Neuronal stem cell (in vitro differentiated cells): ENCODE data around the gene TMEM91.

Experiments
- DNase-seq: peaks from one replicate; pipeline ENCODE4 v3.0.0-alpha.2; 2013; ENCODE audit warnings: low spot score
- H2AFZ ChIP-seq: one replicate; pipeline ENCODE4 v1.6.1; 2013; ENCODE audit warnings: mild to moderate bottlenecking, low read length, inconsistent platforms
- H2AK5ac ChIP-seq: 2 replicates; pipeline ENCODE4 v1.6.1; 2013; ENCODE audit warnings: low read depth, mild to moderate bottlenecking, inconsistent platforms, low read length, moderate library complexity, mixed read lengths
- H2BK120ac ChIP-seq: 2 replicates; pipeline ENCODE4 v1.6.1; 2013; ENCODE audit warnings: low read depth, mild to moderate bottlenecking, inconsistent platforms, low read length, moderate library complexity, mixed read lengths
- H2BK12ac ChIP-seq: one replicate; pipeline ENCODE4 v1.6.1; 2013; ENCODE audit warnings: low read length, inconsistent platforms
- H2BK15ac ChIP-seq: 2 replicates; pipeline ENCODE4 v1.6.1; 2013; ENCODE audit warnings: mild to moderate bottlenecking, low read length, inconsistent platforms, mixed read lengths
- H2BK5ac ChIP-seq: one replicate; pipeline ENCODE4 v1.6.1; 2013; ENCODE audit warnings: inconsistent platforms, mild to moderate bottlenecking, low read length, moderate library complexity
- H3K14ac ChIP-seq: one replicate; pipeline ENCODE4 v1.6.1; 2013; ENCODE audit warnings: low read length, inconsistent platforms
- H3K18ac ChIP-seq: 2 replicates; pipeline ENCODE4 v1.6.1; 2013; ENCODE audit warnings: low read length, inconsistent platforms
- H3K23ac ChIP-seq: 2 replicates; pipeline ENCODE4 v1.6.1; 2013; ENCODE audit warnings: low read depth, mild to moderate bottlenecking, mixed read lengths, low read length, inconsistent platforms; ENCODE audit not compliant: poor library complexity
- H3K27ac ChIP-seq: replicated peaks from 3 replicates; pipeline ENCODE4 v1.5.1; 2013; ENCODE audit warnings: low read length, inconsistent platforms
- H3K27me3 ChIP-seq, 3 experiments: 2 replicates each; pipeline ENCODE4 v1.6.1; 2013; ENCODE audit warnings: low read length in 3 of 3, mild to moderate bottlenecking in 2 of 3, inconsistent platforms in 1 of 3, low read depth in 1 of 3, mixed read lengths in 1 of 3, moderate library complexity in 1 of 3; ENCODE audit not compliant: control insufficient read depth in 3 of 3, insufficient read depth in 3 of 3
- H3K36me3 ChIP-seq, 2 donors: replicated peaks in 1 of 2; 2 replicates each; pipeline ENCODE4 v1.6.1; 2013; ENCODE audit warnings: low read length in 2 of 2; ENCODE audit not compliant: control insufficient read depth in 2 of 2, insufficient read depth in 2 of 2
- H3K4ac ChIP-seq: 2 replicates; pipeline ENCODE4 v1.6.1; 2013; ENCODE audit warnings: inconsistent platforms, mild to moderate bottlenecking, low read length, moderate library complexity
- H3K4me1 ChIP-seq, 2 donors: 1 replicate in 1 of 2; 2 replicates in 1 of 2; pipeline ENCODE4 v1.6.1; 2013; ENCODE audit warnings: low read length in 2 of 2, low read depth in 1 of 2; ENCODE audit not compliant: control insufficient read depth in 2 of 2, insufficient read depth in 1 of 2
- H3K4me2 ChIP-seq: one replicate; pipeline ENCODE4 v1.6.1; 2013; ENCODE audit warnings: mild to moderate bottlenecking, low read length, inconsistent platforms; ENCODE audit not compliant: insufficient read depth, poor library complexity, severe bottlenecking
- H3K4me3 ChIP-seq, 2 donors: 2 replicates each; pipeline ENCODE4 v1.5.1; 2013; ENCODE audit warnings: low read length in 2 of 2, mild to moderate bottlenecking in 2 of 2, inconsistent platforms in 1 of 2, moderate library complexity in 1 of 2
- H3K79me1 ChIP-seq: one replicate; pipeline ENCODE4 v1.6.1; 2013; ENCODE audit warnings: low read depth, mild to moderate bottlenecking, inconsistent platforms, low read length, moderate library complexity
- H3K9ac ChIP-seq: one replicate; pipeline ENCODE4 v1.6.1; 2013; ENCODE audit warnings: mild to moderate bottlenecking, low read depth, low read length, inconsistent platforms; ENCODE audit not compliant: poor library complexity
- H3K9me3 ChIP-seq, 2 donors: replicated peaks in 1 of 2; 2 replicates each; pipeline versions ENCODE3 to v1.6.1; 2013; ENCODE audit warnings: low read length in 2 of 2, mild to moderate bottlenecking in 2 of 2, inconsistent platforms in 1 of 2, low read depth in 1 of 2, mixed read lengths in 1 of 2, moderate library complexity in 1 of 2; ENCODE audit not compliant: control insufficient read depth in 2 of 2, insufficient read depth in 1 of 2
- H4K8ac ChIP-seq: one replicate; pipeline ENCODE4 v1.6.1; 2013; ENCODE audit warnings: low read depth, mild to moderate bottlenecking, inconsistent platforms, low read length, moderate library complexity
- H4K91ac ChIP-seq: one replicate; pipeline ENCODE4 v1.6.1; 2013; ENCODE audit warnings: low read length, low read depth, mild to moderate bottlenecking, inconsistent platforms; ENCODE audit not compliant: poor library complexity
- WGBS, 2 donors: extraction: QIAGEN DNeasy Blood & Tissue Kit; methylation state at CpG; one replicate each; pipeline ENCODE4 v1.1.7; 2013; ENCODE audit warnings: missing lambda C conversion rate in 2 of 2, mixed read lengths in 1 of 2; ENCODE audit not compliant: insufficient read length in 2 of 2, insufficient replicate concordance in 1 of 2; ENCODE audit errors: extremely low coverage in 2 of 2; 5-methylcytosine and 5-hydroxymethylcytosine counted together

Gene TMEM91

DNA sequence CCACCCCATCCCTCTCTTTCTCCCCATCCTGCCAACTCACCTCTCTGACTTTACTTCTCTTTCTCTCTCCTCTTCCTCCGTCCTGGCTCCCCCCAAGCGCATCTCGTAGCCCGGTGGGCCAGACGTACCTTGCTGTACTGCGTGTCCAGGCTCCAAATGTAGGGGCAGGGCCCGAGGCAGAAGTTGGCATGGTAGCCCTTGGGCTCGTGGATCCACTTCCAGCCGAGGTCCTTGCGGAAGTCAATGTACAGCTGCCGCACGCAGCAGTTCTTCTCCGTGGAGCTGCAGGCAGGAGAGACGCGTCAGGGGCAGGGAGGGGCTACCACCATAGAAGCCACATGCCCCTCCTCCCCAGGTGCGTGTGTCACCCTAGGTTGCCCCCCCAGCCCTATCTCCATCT lies 44.3 kb upstream of the TMEM91 start:
- WGBS, 2 donors = no CpG with 5 or more reads among the region's 16 CpGs
- H2BK12ac ChIP-seq = no peak overlapping the region
- no peak overlapping the region for H3K14ac ChIP-seq
- no peak overlapping the region for H4K91ac ChIP-seq
- H3K4ac ChIP-seq = no peak overlapping the region
- no peak overlapping the region for H2BK15ac ChIP-seq
- H3K36me3 ChIP-seq = peaks cover 0 to 3% of the 10 kb centered on the region in 2 donors
- peak overlapping the region; percentile 58 for H2AK5ac ChIP-seq
- H3K9me3 ChIP-seq = no peaks in the 10 kb centered on the region
- H2BK120ac ChIP-seq = no peak overlapping the region
- no peak overlapping the region for H2BK5ac ChIP-seq
- H3K27me3 ChIP-seq = peaks cover 0 to 28% (median 0%) of the 10 kb centered on the region in 3 experiments
- H3K27ac ChIP-seq = no peak overlapping the region
- no peak overlapping the region for H3K4me2 ChIP-seq
- no peak overlapping the region for H3K18ac ChIP-seq
- peaks cover 4 to 8% of the 10 kb centered on the region in 2 donors for H3K4me1 ChIP-seq
- no peak overlapping the region for H4K8ac ChIP-seq
- peak overlapping the region; percentile 36 for H3K9ac ChIP-seq
- DNase-seq = no peak
- H3K23ac ChIP-seq = peak overlapping the region; percentile 14
- H3K4me3 ChIP-seq = no peak overlapping the region
- H3K79me1 ChIP-seq = no peaks in the 10 kb centered on the region
- H2AFZ ChIP-seq = no peak overlapping the region

DNA sequence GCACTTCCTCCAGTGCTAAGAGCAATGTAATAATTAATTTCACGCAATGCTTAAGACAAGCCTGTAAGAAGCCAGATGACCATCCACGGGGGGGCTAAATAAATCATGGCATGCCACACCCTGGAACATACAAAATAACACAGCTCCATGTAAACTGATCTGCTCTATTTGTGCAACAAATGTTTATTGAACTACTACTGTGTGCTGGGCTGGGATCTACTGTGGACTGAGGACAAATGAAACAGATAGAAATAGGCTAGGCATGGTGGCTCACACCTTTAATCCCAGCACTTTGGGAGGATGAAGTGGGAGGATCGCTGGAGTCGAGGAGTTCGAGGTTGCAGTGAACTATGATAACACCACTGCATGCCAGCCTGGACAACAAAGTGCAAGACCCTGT lies 43.9 kb upstream of the TMEM91 start:
- H2BK120ac ChIP-seq = no peak overlapping the region
- no peak overlapping the region for H4K8ac ChIP-seq
- no peak overlapping the region for H3K27ac ChIP-seq
- H3K18ac ChIP-seq = no peak overlapping the region
- H3K4ac ChIP-seq = no peak overlapping the region
- H3K9ac ChIP-seq = no peak overlapping the region
- no peak overlapping the region for H3K14ac ChIP-seq
- peaks cover 0 to 23% (median 0%) of the 10 kb centered on the region in 3 experiments for H3K27me3 ChIP-seq
- H3K36me3 ChIP-seq = peaks cover 0 to 3% of the 10 kb centered on the region in 2 donors
- no peaks in the 10 kb centered on the region for H3K79me1 ChIP-seq
- H2AFZ ChIP-seq = no peak overlapping the region
- H2BK12ac ChIP-seq = no peak overlapping the region
- no peak for DNase-seq
- no peak overlapping the region for H3K23ac ChIP-seq
- no peak overlapping the region for H2BK5ac ChIP-seq
- H3K9me3 ChIP-seq = no peaks in the 10 kb centered on the region
- no peak overlapping the region for H3K4me3 ChIP-seq
- peaks cover 0 to 5% of the 10 kb centered on the region in 2 donors for H3K4me1 ChIP-seq
- WGBS, 2 donors = no CpG with 5 or more reads among the region's 5 CpGs
- no peak overlapping the region for H4K91ac ChIP-seq
- H2BK15ac ChIP-seq = no peak overlapping the region
- H2AK5ac ChIP-seq = no peak overlapping the region
- no peak overlapping the region for H3K4me2 ChIP-seq

DNA sequence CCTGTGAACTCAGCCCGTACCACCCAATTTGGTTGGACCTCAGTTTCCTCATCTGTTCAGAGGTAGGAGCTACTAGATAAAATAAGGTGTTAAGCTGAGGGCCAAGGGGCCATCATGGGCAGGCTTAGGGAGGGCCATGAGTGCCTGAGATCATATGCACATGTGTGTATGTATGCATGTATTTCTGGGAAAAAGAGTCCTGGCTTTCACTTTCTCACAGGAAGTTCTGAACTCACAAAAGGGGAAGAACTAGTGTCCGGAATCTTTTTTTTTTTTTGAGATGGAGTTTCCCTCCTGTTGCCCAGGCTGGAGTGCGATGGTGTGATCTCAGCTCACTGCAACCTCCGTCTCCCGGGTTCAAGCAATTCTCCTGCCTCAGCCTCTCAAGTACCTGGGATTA lies 41.5 kb upstream of the TMEM91 start:
- Histone ChIP-seq H2BK120ac (no peak overlapping the region), H3K4ac (no peak overlapping the region), H3K4me2 (no peak overlapping the region), H3K4me1 (peaks cover 0 to 2% of the 10 kb centered on the region in 2 donors), H3K4me3 (no peak overlapping the region), H2BK15ac (no peak overlapping the region), H2AK5ac (no peak overlapping the region), H3K27ac (no peak overlapping the region), H3K14ac (no peak overlapping the region), H2BK5ac (no peak overlapping the region), H3K9ac (no peak overlapping the region), H3K18ac (no peak overlapping the region), H3K9me3 (no peaks in the 10 kb centered on the region), H4K8ac (no peak overlapping the region), H3K36me3 (no peaks in the 10 kb centered on the region), H2BK12ac (no peak overlapping the region), H3K79me1 (no peaks in the 10 kb centered on the region), H3K27me3 (peaks cover 0 to 18% (median 0%) of the 10 kb centered on the region in 3 experiments), H4K91ac (no peak overlapping the region), H3K23ac (no peak overlapping the region), H2AFZ (no peak overlapping the region)
- no peak for DNase-seq
- no CpG with 5 or more reads among the region's 5 CpGs for WGBS, 2 donors

DNA sequence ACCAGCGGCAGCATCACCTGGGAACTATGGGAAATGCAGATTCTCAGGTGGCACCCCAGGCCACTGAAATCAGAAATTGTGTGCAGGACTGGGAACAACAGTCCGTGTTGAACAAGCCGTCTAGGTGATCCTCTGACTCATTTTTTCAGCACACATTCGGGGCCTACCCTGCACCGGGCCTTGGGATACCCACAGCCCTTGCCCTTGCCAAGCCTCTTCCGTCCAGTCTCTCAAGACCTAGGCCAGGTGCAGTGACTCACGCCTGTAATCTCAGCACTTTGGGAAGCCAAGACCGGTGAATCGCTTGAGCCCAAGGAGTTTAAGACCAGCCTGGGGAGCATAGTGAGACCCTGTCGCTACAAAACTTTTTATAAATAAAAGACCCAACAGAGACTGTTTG lies 40.9 kb upstream of the TMEM91 start:
- Histone ChIP-seq H4K91ac (no peak overlapping the region), H3K4ac (no peak overlapping the region), H3K27ac (no peak overlapping the region), H2AFZ (no peak overlapping the region), H3K27me3 (peaks cover 0 to 17% (median 0%) of the 10 kb centered on the region in 3 experiments), H3K79me1 (no peaks in the 10 kb centered on the region), H3K9me3 (no peaks in the 10 kb centered on the region), H3K14ac (no peak overlapping the region), H2BK5ac (no peak overlapping the region), H2BK15ac (no peak overlapping the region), H3K4me3 (no peak overlapping the region), H3K18ac (no peak overlapping the region), H3K4me2 (no peak overlapping the region), H3K23ac (no peak overlapping the region), H3K36me3 (peaks cover 0 to 1% of the 10 kb centered on the region in 2 donors), H4K8ac (no peak overlapping the region), H3K9ac (no peak overlapping the region), H3K4me1 (peaks cover 0 to 2% of the 10 kb centered on the region in 2 donors), H2AK5ac (no peak overlapping the region), H2BK12ac (no peak overlapping the region), H2BK120ac (no peak overlapping the region)
- no CpG with 5 or more reads among the region's 10 CpGs for WGBS, 2 donors
- DNase-seq = no peak
